Adipocyte (in vitro differentiated cells): ENCODE measurements around the gene CMIP.

ENCODE experiments used
- DNase-seq: peaks from one replicate; pipeline ENCODE4 v3.0.0-alpha.2; 2015; ENCODE audit warnings: low read depth
- H3K27me3 ChIP-seq: replicated peaks from 2 replicates; pipeline ENCODE4 v1.7.0; 2013; ENCODE audit warnings: mild to moderate bottlenecking, low read length, moderate library complexity; ENCODE audit not compliant: control insufficient read depth, insufficient read depth
- H3K36me3 ChIP-seq: 2 replicates; pipeline ENCODE4 v1.7.0; 2013; ENCODE audit warnings: low read length, mild to moderate bottlenecking, moderate library complexity; ENCODE audit not compliant: control insufficient read depth, insufficient read depth, severe bottlenecking
- H3K4me1 ChIP-seq: 2 replicates; pipeline ENCODE4 v1.7.0; 2013; ENCODE audit warnings: mild to moderate bottlenecking, low read length, moderate library complexity; ENCODE audit not compliant: control insufficient read depth, insufficient read depth
- H3K4me3 ChIP-seq: 2 replicates; pipeline ENCODE4 v1.7.0; 2013; ENCODE audit warnings: mild to moderate bottlenecking, low read length, moderate library complexity
- H3K9ac ChIP-seq: 2 replicates; pipeline ENCODE4 v1.7.0; 2013; ENCODE audit warnings: mild to moderate bottlenecking, low read length, moderate library complexity
- H3K9me3 ChIP-seq: 2 replicates; pipeline ENCODE4 v1.7.0; 2013; ENCODE audit warnings: mild to moderate bottlenecking, low read length, moderate library complexity; ENCODE audit not compliant: control insufficient read depth

The CMIP gene

GRCh38 chr16:81597079-81597658, 152.6 kb downstream of the CMIP start:
- Histone ChIP-seq H3K9ac (no peak overlapping the region), H3K4me1 (peaks cover 26% of the 10 kb centered on the region), H3K27me3 (no peaks in the 10 kb centered on the region), H3K4me3 (no peak overlapping the region), H3K36me3 (no peaks in the 10 kb centered on the region), H3K9me3 (no peaks in the 10 kb centered on the region)
- DNase-seq, result no peak

- no peak for DNase-seq
These were observed 153.5 kb downstream of the CMIP start for GRCh38 chr16:81598083-81598482.

GRCh38 chr16:81599034-81599744, 154.6 kb downstream of the CMIP start:
- no peak for DNase-seq
- Histone ChIP-seq H3K9me3 (no peaks in the 10 kb centered on the region), H3K27me3 (no peaks in the 10 kb centered on the region), H3K4me1 (peaks cover 32% of the 10 kb centered on the region), H3K9ac (no peak overlapping the region), H3K4me3 (no peak overlapping the region), H3K36me3 (no peaks in the 10 kb centered on the region)

More at GRCh38 chr16:81598083-81598482, 153.5 kb downstream of the CMIP start:
- Histone ChIP-seq H3K36me3 (no peaks in the 10 kb centered on the region), H3K9me3 (no peaks in the 10 kb centered on the region), H3K4me1 (peaks cover 32% of the 10 kb centered on the region), H3K27me3 (no peaks in the 10 kb centered on the region), H3K9ac (no peak overlapping the region), H3K4me3 (no peak overlapping the region)

- DNase-seq, result peak; percentile 71
- no peak overlapping the region for H3K4me3 ChIP-seq
- H3K9me3 ChIP-seq, result no peaks in the 10 kb centered on the region
- peaks cover 36% of the 10 kb centered on the region for H3K4me1 ChIP-seq
- no peak overlapping the region for H3K9ac ChIP-seq
- H3K27me3 ChIP-seq, result no peaks in the 10 kb centered on the region
- H3K36me3 ChIP-seq, result no peaks in the 10 kb centered on the region
These were observed 155.7 kb downstream of the CMIP start for GRCh38 chr16:81600275-81600674.

- no peak overlapping the region for H3K4me3 ChIP-seq
- H3K9me3 ChIP-seq, result no peaks in the 10 kb centered on the region
- H3K36me3 ChIP-seq, result no peaks in the 10 kb centered on the region
- H3K9ac ChIP-seq, result no peak overlapping the region
- no peaks in the 10 kb centered on the region for H3K27me3 ChIP-seq
- DNase-seq, result peak; percentile 33
- H3K4me1 ChIP-seq, result peaks cover 36% of the 10 kb centered on the region
These were observed 156.4 kb downstream of the CMIP start for GRCh38 chr16:81601008-81601428.

GRCh38 chr16:81601601-81602255, 157.1 kb downstream of the CMIP start:
- no peaks in the 10 kb centered on the region for H3K9me3 ChIP-seq
- peaks cover 36% of the 10 kb centered on the region for H3K4me1 ChIP-seq
- H3K9ac ChIP-seq, result peak overlapping the region; percentile 60
- no peaks in the 10 kb centered on the region for H3K27me3 ChIP-seq
- H3K36me3 ChIP-seq, result no peaks in the 10 kb centered on the region
- DNase-seq, result peak; percentile 60
- H3K4me3 ChIP-seq, result peak overlapping the region; percentile 53

GRCh38 chr16:81602256-81602776, 157.7 kb downstream of the CMIP start:
- Histone ChIP-seq H3K36me3 (no peaks in the 10 kb centered on the region), H3K9ac (no peak overlapping the region), H3K27me3 (no peaks in the 10 kb centered on the region), H3K4me3 (no peak overlapping the region), H3K9me3 (no peaks in the 10 kb centered on the region), H3K4me1 (peaks cover 36% of the 10 kb centered on the region)
- DNase-seq, result no peak

- Histone ChIP-seq H3K9me3 (no peaks in the 10 kb centered on the region), H3K4me1 (peaks cover 38% of the 10 kb centered on the region), H3K36me3 (peaks cover 4% of the 10 kb centered on the region), H3K27me3 (no peaks in the 10 kb centered on the region), H3K9ac (no peak overlapping the region), H3K4me3 (no peak overlapping the region)
- no peak for DNase-seq
These were observed 158.2 kb downstream of the CMIP start for GRCh38 chr16:81602792-81603191.

GRCh38 chr16:81604960-81605383, 160.4 kb downstream of the CMIP start:
- H3K4me1 ChIP-seq, result peaks cover 50% of the 10 kb centered on the region
- no peaks in the 10 kb centered on the region for H3K27me3 ChIP-seq
- no peak overlapping the region for H3K4me3 ChIP-seq
- H3K36me3 ChIP-seq, result peaks cover 5% of the 10 kb centered on the region
- H3K9me3 ChIP-seq, result no peaks in the 10 kb centered on the region
- DNase-seq, result peak; percentile 73
- no peak overlapping the region for H3K9ac ChIP-seq

GRCh38 chr16:81606039-81606438, 161.4 kb downstream of the CMIP start:
- Histone ChIP-seq H3K36me3 (peaks cover 5% of the 10 kb centered on the region), H3K27me3 (no peaks in the 10 kb centered on the region), H3K4me3 (no peak overlapping the region), H3K9ac (no peak overlapping the region), H3K4me1 (peaks cover 51% of the 10 kb centered on the region), H3K9me3 (no peaks in the 10 kb centered on the region)
- DNase-seq, result no peak

- Histone ChIP-seq H3K4me3 (no peak overlapping the region), H3K36me3 (peaks cover 5% of the 10 kb centered on the region), H3K27me3 (no peaks in the 10 kb centered on the region), H3K9ac (no peak overlapping the region), H3K9me3 (no peaks in the 10 kb centered on the region), H3K4me1 (peaks cover 45% of the 10 kb centered on the region)
- DNase-seq, result no peak
These were observed 162.4 kb downstream of the CMIP start for GRCh38 chr16:81607006-81607405.
